ENCODE measurements around the gene SULT1A4.
A peak's percentile ranks its signal among the peaks of the same experiment; 100 is the strongest.
"Not testable (repeated sequence)": the region's sequence is repeated elsewhere in the genome, so short reads cannot be mapped to it uniquely, and the experiment has no call there.

Gene SULT1A4

GRCh38 chr16:29459706-29460646 lies at the start of gene SULT1A4:
Gene SULT1A4, plus strand, starts transcription at chr16:29459913. Its CDS starts 1,473 bp downstream, at chr16:29461386.
- DNase-seq (ENCODE audit: low read depth): not testable (repeated sequence)

GRCh38 chr16:29423587-29423986 lies 36.1 kb upstream of the SULT1A4 start:
- DNase-seq (ENCODE audit: low read depth): not testable (repeated sequence)

GRCh38 chr16:29425390-29425789 lies 34.3 kb upstream of the SULT1A4 start:
- DNase-seq (ENCODE audit: low read depth): not testable (repeated sequence)

- DNase-seq (ENCODE audit: low read depth): not testable (repeated sequence)
These were observed 6.0 kb upstream of the SULT1A4 start for GRCh38 chr16:29453754-29454153.

- not testable (repeated sequence) for DNase-seq (ENCODE audit: low read depth)
These were observed 5.4 kb upstream of the SULT1A4 start, which contains the start of the genes BOLA2 and SLX1B for GRCh38 chr16:29454269-29454668. Gene BOLA2, minus strand, starts transcription at chr16:29454351. Its CDS starts 98 bp downstream, at chr16:29454253. Gene SLX1B, plus strand, starts transcription at chr16:29454533.

- DNase-seq (ENCODE audit: low read depth): not testable (repeated sequence)
These were observed 4.9 kb upstream of the SULT1A4 start for GRCh38 chr16:29454828-29455227.

GRCh38 chr16:29457660-29458059 lies 2.1 kb upstream of the SULT1A4 start:
- DNase-seq (ENCODE audit: low read depth): not testable (repeated sequence)

- DNase-seq (ENCODE audit: low read depth): not testable (repeated sequence)
These were observed 926 bp downstream of the SULT1A4 start for GRCh38 chr16:29460647-29461030.

GRCh38 chr16:29465985-29466824 lies 6.5 kb downstream of the SULT1A4 start:
- DNase-seq (ENCODE audit: low read depth): not testable (repeated sequence)

- DNase-seq (ENCODE audit: low read depth): not testable (repeated sequence)
These were observed 7.2 kb downstream of the SULT1A4 start for GRCh38 chr16:29466904-29467303.

GRCh38 chr16:29467654-29468366 lies 8.1 kb downstream of the SULT1A4 start:
- DNase-seq (ENCODE audit: low read depth): not testable (repeated sequence)

GRCh38 chr16:29469660-29470059 lies 9.9 kb downstream of the SULT1A4 start:
- peak; percentile 21 for DNase-seq (ENCODE audit: low read depth)

GRCh38 chr16:29472065-29472464 lies 12.4 kb downstream of the SULT1A4 start:
- DNase-seq (ENCODE audit: low read depth): not testable (repeated sequence)

- DNase-seq (ENCODE audit: low read depth): not testable (repeated sequence)
These were observed 22.6 kb downstream of the SULT1A4 start for GRCh38 chr16:29482276-29482675.

GRCh38 chr16:29506308-29506707 lies 46.6 kb downstream of the SULT1A4 start, which contains the start of gene NPIPB12:
Gene NPIPB12, minus strand, starts transcription at chr16:29506408.
- not testable (repeated sequence) for DNase-seq (ENCODE audit: low read depth)
